HEK293 (cell line): ENCODE measurements around the gene GRB7.

Experiments used
- CTCF ChIA-PET: fragments of 350-600 bp; formaldehyde crosslinking; extraction: SDS; loops from one replicate; lab custom pipeline; 2021; ENCODE audit warnings: antibody characterized with exemption; lab: Yijun Ruan, JAX
- POLR2A ChIA-PET: fragments of 300-600 bp; formaldehyde crosslinking; extraction: SDS; loops from one replicate; lab custom pipeline; 2020; ENCODE audit warnings: antibody characterized with exemption, inconsistent platforms; lab: Yijun Ruan, JAX
- H3K27ac ChIP-seq: fragments of 200-500 bp; sonication (Bioruptor generic); 2 replicates; pipeline ENCODE4 v1.5.1; 2014; ENCODE audit warnings: low read depth, low read length, control low read depth, inconsistent platforms; ENCODE audit errors: extremely low read depth
- H3K36me3 ChIP-seq, 2 experiments: fragments of 200-500 bp in 1 of 2; sonication (Bioruptor generic) in 1 of 2; 1 replicate in 1 of 2; 2 replicates in 1 of 2; pipeline ENCODE4 v1.5.1; 2014 to 2017; ENCODE audit warnings: inconsistent platforms in 2 of 2, low read length in 2 of 2; ENCODE audit not compliant: control insufficient read depth in 2 of 2, insufficient read depth in 1 of 2
- H3K4me1 ChIP-seq: fragments of 200-500 bp; sonication (Bioruptor generic); 2 replicates; pipeline ENCODE4 v1.5.1; 2014; ENCODE audit warnings: mild to moderate bottlenecking, low read length, inconsistent platforms; ENCODE audit not compliant: control insufficient read depth, insufficient read depth
- H3K4me3 ChIP-seq: 2 replicates; pipeline ENCODE4 v1.5.1; 2011; ENCODE audit warnings: low read depth, mild to moderate bottlenecking, control low read depth, low read length, moderate library complexity
- H3K9me3 ChIP-seq: fragments of 200-500 bp; sonication (Bioruptor generic); 2 replicates; pipeline ENCODE4 v1.5.1; 2014; ENCODE audit warnings: low read depth, low read length, inconsistent platforms; ENCODE audit not compliant: control insufficient read depth, insufficient read depth
- GFI1B ChIP-seq: fragments of 450-650 bp; formaldehyde crosslinking; IDR thresholded peaks from 2 replicates; pipeline ENCODE4 v1.5.1; 2016; ENCODE audit warnings: missing biosample characterization, missing genetic modification characterization
- IKZF3 ChIP-seq: fragments of 450-650 bp; IDR thresholded peaks from 2 replicates; pipeline ENCODE4 v1.5.0; 2018; ENCODE audit warnings: missing biosample characterization, mild to moderate bottlenecking, missing genetic modification characterization, moderate library complexity
- ZFP41 ChIP-seq: fragments of 450-650 bp; formaldehyde crosslinking; IDR thresholded peaks from 2 replicates; pipeline ENCODE4 v1.5.1; 2016; ENCODE audit warnings: missing biosample characterization, missing genetic modification characterization, borderline replicate concordance
- ZNF10 ChIP-seq: fragments of 450-650 bp; formaldehyde crosslinking; IDR thresholded peaks from 2 replicates; pipeline ENCODE4 v1.5.1; 2017; ENCODE audit warnings: missing biosample characterization, missing genetic modification characterization
- ZNF184 ChIP-seq: fragments of 450-650 bp; IDR thresholded peaks from 2 replicates; pipeline ENCODE4 v1.5.1; 2018; ENCODE audit warnings: missing biosample characterization, mild to moderate bottlenecking, missing genetic modification characterization
- ZNF24 ChIP-seq: fragments of 450-650 bp; formaldehyde crosslinking; IDR thresholded peaks from 2 replicates; pipeline ENCODE4 v1.5.1; 2016; ENCODE audit warnings: missing biosample characterization, missing genetic modification characterization
- ZNF37A ChIP-seq: fragments of 450-650 bp; IDR thresholded peaks from 2 replicates; pipeline ENCODE4 v1.5.1; 2018; ENCODE audit warnings: missing biosample characterization, missing genetic modification characterization
- ZNF394 ChIP-seq: fragments of 450-650 bp; formaldehyde crosslinking; IDR thresholded peaks from 2 replicates; pipeline ENCODE4 v1.5.1; 2016; ENCODE audit warnings: missing biosample characterization, missing genetic modification characterization, mild to moderate bottlenecking, moderate library complexity, borderline replicate concordance
- ZNF426 ChIP-seq: fragments of 450-650 bp; formaldehyde crosslinking; IDR thresholded peaks from 2 replicates; pipeline ENCODE4 v1.5.1; 2017; ENCODE audit warnings: missing biosample characterization, missing genetic modification characterization, mild to moderate bottlenecking, inconsistent platforms, moderate library complexity
- ZNF560 ChIP-seq: fragments of 450-650 bp; formaldehyde crosslinking; IDR thresholded peaks from 2 replicates; pipeline ENCODE4 v1.5.1; 2017; ENCODE audit warnings: missing biosample characterization, missing genetic modification characterization, borderline replicate concordance
- ZNF585B ChIP-seq: fragments of 450-650 bp; formaldehyde crosslinking; IDR thresholded peaks from 2 replicates; pipeline ENCODE4 v1.5.1; 2016; ENCODE audit warnings: missing biosample characterization, missing genetic modification characterization
- ZNF596 ChIP-seq: fragments of 450-650 bp; IDR thresholded peaks from 2 replicates; pipeline ENCODE4 v1.5.0; 2018; ENCODE audit warnings: missing biosample characterization, mild to moderate bottlenecking, missing genetic modification characterization, moderate library complexity
- ZNF610 ChIP-seq: fragments of 450-650 bp; formaldehyde crosslinking; IDR thresholded peaks from 2 replicates; pipeline ENCODE4 v1.5.1; 2016; ENCODE audit warnings: missing biosample characterization, missing genetic modification characterization, borderline replicate concordance
- ZNF623 ChIP-seq: fragments of 450-650 bp; formaldehyde crosslinking; IDR thresholded peaks from 2 replicates; pipeline ENCODE4 v1.5.1; 2016; ENCODE audit warnings: missing biosample characterization, missing genetic modification characterization
- ZNF677 ChIP-seq: fragments of 450-650 bp; IDR thresholded peaks from 2 replicates; pipeline ENCODE4 v1.5.0; 2018; ENCODE audit warnings: missing biosample characterization, mild to moderate bottlenecking, missing genetic modification characterization, moderate library complexity
- ZNF701 ChIP-seq: fragments of 450-650 bp; formaldehyde crosslinking; IDR thresholded peaks from 2 replicates; pipeline ENCODE4 v1.5.1; 2016; ENCODE audit warnings: missing biosample characterization, missing genetic modification characterization
- ZNF843 ChIP-seq: fragments of 450-650 bp; formaldehyde crosslinking; IDR thresholded peaks from 2 replicates; pipeline ENCODE4 v1.5.1; 2016; ENCODE audit warnings: missing biosample characterization, missing genetic modification characterization
- TF ChIP-seq, protein P1 (sequence below): fragments of 450-650 bp; formaldehyde crosslinking; IDR thresholded peaks from 2 replicates; pipeline ENCODE4 v1.5.1; 2016; ENCODE audit warnings: missing biosample characterization, missing genetic modification characterization
- TF ChIP-seq, protein P2 (sequence below): IDR thresholded peaks from 2 replicates; pipeline ENCODE4 v1.6.1; 2011; ENCODE audit warnings: mild to moderate bottlenecking, low read depth, low read length, borderline replicate concordance

GRB7 gene

GRCh38 chr17:39694593-39694992 is 43.1 kb upstream of the GRB7 start:
- no peaks in the 10 kb centered on the region for H3K9me3 ChIP-seq
- no peak for TF ChIP-seq ZNF610 (tag by site-specific recombination)
- TF ChIP-seq, all 188 proteins: peak for 0
- H3K27ac ChIP-seq = 0 out of 2 replicates have a peak overlapping the region, but pooled peaks have one; percentile 31
- ChIA-PET CTCF (interaction anchor here (0.6 to 3.2 kb wide), 4 partner anchors 15 to 129 kb away, joined by 3 to 17 read pairs (median 6); partner anchors contain the start of gene MIEN1), POLR2A (no interaction called here)
- peaks cover 4% of the 10 kb centered on the region; the same call in 1 of the 2 replicates for H3K4me1 ChIP-seq
- H3K4me3 ChIP-seq = no peak overlapping the region
- H3K36me3 ChIP-seq = peaks cover 0 to 27% of the 10 kb centered on the region in 2 experiments; a peak in 2 of 3 replicates

GRCh38 chr17:39695089-39695474 is 42.7 kb upstream of the GRB7 start:
- POLR2A ChIA-PET = no interaction called here
- CTCF ChIA-PET = interaction anchor here (0.6 to 3.2 kb wide), 5 partner anchors 16 to 129 kb away, joined by 3 to 17 read pairs (median 3); partner anchors contain the start of gene MIEN1
- H3K4me1 ChIP-seq = peaks cover 5% of the 10 kb centered on the region; the same call in 1 of the 2 replicates
- H3K4me3 ChIP-seq = no peak overlapping the region
- peaks cover 0 to 27% of the 10 kb centered on the region in 2 experiments; a peak in 2 of 3 replicates for H3K36me3 ChIP-seq
- H3K9me3 ChIP-seq = no peaks in the 10 kb centered on the region
- no peak overlapping the region for H3K27ac ChIP-seq
- TF ChIP-seq ZNF394 (tag by site-specific recombination) = peak; percentile 64; the same call in 1 of the 2 replicates
- no peak for TF ChIP-seq GFI1B (tag by site-specific recombination)

DNA sequence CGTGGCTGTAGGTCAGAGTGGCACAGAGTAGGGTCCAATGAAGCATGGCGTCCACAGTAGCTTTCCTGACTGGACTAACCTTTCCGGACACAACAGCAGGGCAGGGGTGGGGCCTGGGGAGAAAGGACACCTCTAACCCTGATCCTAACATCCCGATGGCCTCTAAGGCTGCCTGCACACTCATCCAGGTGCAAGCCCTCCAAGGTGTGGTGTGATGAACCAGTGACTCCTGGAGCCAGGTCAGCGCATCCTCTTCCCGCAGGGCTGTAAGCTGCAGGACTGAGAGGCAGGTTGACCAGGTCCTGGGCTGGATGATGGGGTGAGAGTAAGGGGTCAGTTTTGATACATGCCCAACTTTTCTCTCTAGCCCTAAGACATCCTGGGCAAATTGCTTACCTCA is 41.0 kb upstream of the GRB7 start:
- CTCF ChIA-PET = interaction anchor here (1.1 to 3.2 kb wide), 3 partner anchors 28 to 43 kb away, joined by 3 to 17 read pairs (median 9); partner anchors contain the start of genes MIEN1 and PNMT
- POLR2A ChIA-PET = interaction anchor here (1.8 kb wide), 1 partner anchor 9 kb away, joined by 5 read pairs; the partner anchor contains the start of gene PGAP3
- H3K9me3 ChIP-seq = no peaks in the 10 kb centered on the region
- peaks cover 12% of the 10 kb centered on the region; the same call in 1 of the 2 replicates for H3K4me1 ChIP-seq
- H3K27ac ChIP-seq = no peak overlapping the region
- TF ChIP-seq, protein P1, sequence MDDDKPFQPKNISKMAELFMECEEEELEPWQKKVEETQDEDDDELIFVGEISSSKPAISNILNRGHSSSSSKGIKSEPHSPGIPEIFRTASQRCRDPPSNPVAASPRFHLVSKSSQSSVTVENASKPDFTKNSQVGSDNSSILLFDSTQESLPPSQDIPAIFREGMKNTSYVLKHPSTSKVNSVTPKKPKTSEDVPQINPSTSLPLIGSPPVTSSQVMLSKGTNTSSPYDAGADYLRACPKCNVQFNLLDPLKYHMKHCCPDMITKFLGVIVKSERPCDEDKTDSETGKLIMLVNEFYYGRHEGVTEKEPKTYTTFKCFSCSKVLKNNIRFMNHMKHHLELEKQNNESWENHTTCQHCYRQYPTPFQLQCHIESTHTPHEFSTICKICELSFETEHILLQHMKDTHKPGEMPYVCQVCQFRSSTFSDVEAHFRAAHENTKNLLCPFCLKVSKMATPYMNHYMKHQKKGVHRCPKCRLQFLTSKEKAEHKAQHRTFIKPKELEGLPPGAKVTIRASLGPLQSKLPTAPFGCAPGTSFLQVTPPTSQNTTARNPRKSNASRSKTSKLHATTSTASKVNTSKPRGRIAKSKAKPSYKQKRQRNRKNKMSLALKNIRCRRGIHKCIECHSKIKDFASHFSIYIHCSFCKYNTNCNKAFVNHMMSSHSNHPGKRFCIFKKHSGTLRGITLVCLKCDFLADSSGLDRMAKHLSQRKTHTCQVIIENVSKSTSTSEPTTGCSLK (tag by site-specific recombination) = no peak
- TF ChIP-seq ZNF24 = no peak
- TF ChIP-seq IKZF3 = no peak
- no peak for TF ChIP-seq ZNF843 (tag by site-specific recombination)
- TF ChIP-seq ZNF677 (tag by site-specific recombination) = no peak
- no peak for TF ChIP-seq ZNF701 (tag by site-specific recombination)
- TF ChIP-seq ZNF585B (tag by site-specific recombination) = no peak
- TF ChIP-seq ZNF610 (tag by site-specific recombination) = no peak
- TF ChIP-seq ZNF560 (tag by site-specific recombination) = no peak
- no peak for TF ChIP-seq ZNF426 (tag by site-specific recombination)
- TF ChIP-seq, protein P2, sequence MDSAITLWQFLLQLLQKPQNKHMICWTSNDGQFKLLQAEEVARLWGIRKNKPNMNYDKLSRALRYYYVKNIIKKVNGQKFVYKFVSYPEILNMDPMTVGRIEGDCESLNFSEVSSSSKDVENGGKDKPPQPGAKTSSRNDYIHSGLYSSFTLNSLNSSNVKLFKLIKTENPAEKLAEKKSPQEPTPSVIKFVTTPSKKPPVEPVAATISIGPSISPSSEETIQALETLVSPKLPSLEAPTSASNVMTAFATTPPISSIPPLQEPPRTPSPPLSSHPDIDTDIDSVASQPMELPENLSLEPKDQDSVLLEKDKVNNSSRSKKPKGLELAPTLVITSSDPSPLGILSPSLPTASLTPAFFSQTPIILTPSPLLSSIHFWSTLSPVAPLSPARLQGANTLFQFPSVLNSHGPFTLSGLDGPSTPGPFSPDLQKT = no peak
- no peak for TF ChIP-seq ZFP41
- TF ChIP-seq ZNF623 (tag by site-specific recombination) = no peak
- no peak for TF ChIP-seq ZNF10 (tag by site-specific recombination)
- TF ChIP-seq ZNF596 (tag by site-specific recombination) = no peak
- no peak for TF ChIP-seq ZNF184 (tag by site-specific recombination)
- TF ChIP-seq ZNF37A (tag by site-specific recombination) = no peak
- peaks cover 0 to 29% of the 10 kb centered on the region in 2 experiments; a peak in 2 of 3 replicates for H3K36me3 ChIP-seq
- H3K4me3 ChIP-seq = no peak overlapping the region
